Liver (tissue), 3 donors: ENCODE measurements around the gene WNK4.

Source experiments
- CTCF ChIP-seq: fragments of 150-350 bp; IDR thresholded peaks from 2 replicates; pipeline ENCODE4 v1.5.1; 2017; ENCODE audit warnings: improper control_type of control experiment, low read depth, low read length; ENCODE audit not compliant: missing input control
- EGR1 ChIP-seq, 2 donors: IDR thresholded peaks; 2 replicates each; pipeline ENCODE4 v1.6.1; 2016 to 2018; ENCODE audit warnings: antibody characterized with exemption in 2 of 2, low read depth in 2 of 2
- FOXA1 ChIP-seq: IDR thresholded peaks from 2 replicates; pipeline ENCODE4 v1.6.1; 2016; ENCODE audit warnings: antibody characterized with exemption
- JUND ChIP-seq, 2 donors: IDR thresholded peaks; 2 replicates each; pipeline ENCODE4 v1.6.1; 2016; ENCODE audit warnings: antibody characterized with exemption in 2 of 2
- RAD21 ChIP-seq, 2 donors: IDR thresholded peaks; 2 replicates each; pipeline ENCODE4 v1.6.1; 2016; ENCODE audit warnings: antibody characterized with exemption in 2 of 2, mild to moderate bottlenecking in 2 of 2
- REST ChIP-seq: IDR thresholded peaks from 2 replicates; pipeline ENCODE4 v1.6.1; 2016; ENCODE audit warnings: antibody characterized with exemption, mild to moderate bottlenecking
- donor health status: healthy.
- donor health status: healthy.

GRCh38 chr17:42772945-42773289 lies 7.5 kb upstream of the WNK4 start:
- TF ChIP-seq JUND (IDR thresholded peaks at IDR 0.05) (no peak), CTCF (no peak), REST (no peak), FOXA1 (no peak), EGR1 (IDR thresholded peaks at IDR 0.05; ENCODE audit: low read depth in 2 of 2) (no peak), RAD21 (IDR thresholded peaks at IDR 0.05) (no peak)
